Common myeloid progenitor, CD34-positive (primary cell): ENCODE results near the gene ZGRF1.
"Not testable (repeated sequence)": the region's sequence is repeated elsewhere in the genome, so short reads cannot be mapped to it uniquely, and the experiment has no call there.

ENCODE experiments used
- CTCF ChIA-PET: fragments of 350-600 bp; sonication (Branson Sonifier 250); formaldehyde crosslinking; loops from one replicate; lab custom pipeline; 2021; ENCODE audit warnings: antibody characterized with exemption; lab: Charles Lee
- POLR2A ChIA-PET: fragments of 350-600 bp; sonication (Branson Sonifier 250); formaldehyde crosslinking; loops from one replicate; lab custom pipeline; 2021; ENCODE audit warnings: antibody characterized with exemption; lab: Charles Lee
- DNase-seq, 3 donors: peaks; one replicate each; pipeline versions ENCODE4 v3.0.0 to v3.0.0-alpha.2; 2013
- H3K27ac ChIP-seq, 2 experiments: 1 replicate in 1 of 2; 2 replicates in 1 of 2; pipeline ENCODE4 v1.7.0; 2013; ENCODE audit warnings: inconsistent platforms in 2 of 2, low read length in 2 of 2, mild to moderate bottlenecking in 2 of 2, low read depth in 1 of 2, moderate library complexity in 1 of 2; ENCODE audit not compliant: severe bottlenecking in 2 of 2, insufficient read depth in 1 of 2, poor library complexity in 1 of 2
- H3K27me3 ChIP-seq, 5 experiments: replicated peaks in 2 of 5; 1 replicate in 3 of 5; 2 replicates in 2 of 5; pipeline versions ENCODE4 v1.6.1 to v1.7.0; 2013; ENCODE audit warnings: low read length in 4 of 5, mild to moderate bottlenecking in 2 of 5, moderate library complexity in 2 of 5, inconsistent platforms in 1 of 5; ENCODE audit not compliant: insufficient read depth in 5 of 5, control insufficient read depth in 4 of 5
- H3K36me3 ChIP-seq, 4 experiments: 1 replicate in 2 of 4; 2 replicates in 2 of 4; pipeline versions ENCODE4 v1.6.1 to v1.7.0; 2013; ENCODE audit warnings: low read length in 3 of 4, control low read depth in 1 of 4, mild to moderate bottlenecking in 1 of 4; ENCODE audit not compliant: control insufficient read depth in 4 of 4, insufficient read depth in 4 of 4
- H3K4me1 ChIP-seq, 4 experiments: 1 replicate in 3 of 4; 2 replicates in 1 of 4; pipeline versions ENCODE4 v1.6.1 to v1.7.1; 2013; ENCODE audit warnings: low read length in 3 of 4, mild to moderate bottlenecking in 3 of 4, control low read depth in 1 of 4, inconsistent platforms in 1 of 4, moderate library complexity in 1 of 4; ENCODE audit not compliant: control insufficient read depth in 4 of 4, insufficient read depth in 4 of 4; ENCODE audit errors: control extremely low read depth in 1 of 4
- H3K4me3 ChIP-seq, 7 experiments: 1 replicate in 4 of 7; 2 replicates in 3 of 7; pipeline versions ENCODE4 v1.5.1 to v1.7.0; 2013; ENCODE audit warnings: mild to moderate bottlenecking in 7 of 7, low read length in 6 of 7, moderate library complexity in 6 of 7, inconsistent platforms in 2 of 7, low read depth in 2 of 7, control low read depth in 1 of 7; ENCODE audit not compliant: insufficient read depth in 4 of 7, control insufficient read depth in 1 of 7; ENCODE audit errors: extremely low read depth in 1 of 7
- H3K9me3 ChIP-seq, 5 experiments: 1 replicate in 4 of 5; 2 replicates in 1 of 5; pipeline versions ENCODE4 v1.6.1 to v1.7.1; 2013; ENCODE audit warnings: low read length in 4 of 5, mild to moderate bottlenecking in 2 of 5, inconsistent platforms in 1 of 5, low read depth in 1 of 5, moderate library complexity in 1 of 5; ENCODE audit not compliant: control insufficient read depth in 4 of 5, insufficient read depth in 2 of 5; ENCODE audit errors: control extremely low read depth in 1 of 5
- WGBS: methylation state at CpG from one replicate; pipeline ENCODE4 v1.1.5; 2013; ENCODE audit not compliant: insufficient coverage; 5-methylcytosine and 5-hydroxymethylcytosine counted together

The ZGRF1 gene

DNA sequence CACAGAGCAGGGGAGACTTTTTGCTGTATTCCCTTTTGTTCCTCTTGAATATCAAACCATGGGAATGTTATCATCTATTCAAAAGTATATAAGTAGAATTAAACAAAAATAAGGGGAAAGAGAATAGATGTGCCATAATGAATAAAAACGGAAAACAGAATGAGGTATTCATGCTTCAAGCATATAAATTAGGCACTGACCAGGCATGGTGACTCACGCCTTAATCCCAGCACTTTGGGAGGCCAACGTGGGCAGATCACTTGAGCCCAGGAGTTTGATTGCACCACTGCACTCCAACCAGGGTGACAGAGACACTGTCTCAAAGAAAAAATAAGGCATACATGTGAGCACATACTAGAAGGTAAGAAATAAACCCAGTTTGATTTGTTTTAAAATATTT is 104.4 kb downstream of the ZGRF1 start:
- 90% methylated on average over 2 of the region's 3 CpGs for WGBS
- POLR2A ChIA-PET, result no interaction called here

DNA sequence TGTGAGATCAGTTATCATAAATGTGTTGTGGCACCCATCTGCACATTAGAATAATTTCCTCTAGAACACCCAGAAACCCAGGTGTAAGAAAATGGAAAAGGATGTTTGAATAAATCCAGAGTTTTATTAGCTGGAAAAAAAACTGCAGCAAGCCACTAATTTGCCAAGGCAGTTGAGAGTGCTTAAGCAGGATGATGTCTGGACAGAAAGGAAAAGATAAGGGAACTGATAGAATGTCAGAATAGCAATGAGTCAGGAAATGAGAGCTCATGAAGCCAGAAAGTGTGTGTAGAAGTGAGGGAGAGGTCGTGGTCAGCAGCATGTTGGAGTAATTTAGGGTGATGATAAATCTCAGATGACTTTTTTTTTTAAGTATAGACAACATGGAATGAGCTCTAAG is 105.6 kb downstream of the ZGRF1 start:
- 0% methylated on average over 1 of the region's 1 CpG for WGBS
- Histone ChIP-seq H3K27me3 (peaks cover 0 to 32% (median 9%) of the 10 kb centered on the region in 5 experiments), H3K27ac (no peak overlapping the region), H3K36me3 (no peaks in the 10 kb centered on the region), H3K4me3 (no peak overlapping the region), H3K4me1 (no peaks in the 10 kb centered on the region), H3K9me3 (no peaks in the 10 kb centered on the region)
- ChIA-PET POLR2A (no interaction called here), CTCF (interaction anchor here (1.0 kb wide), 1 partner anchor 8 kb away, joined by 4 read pairs; no protein-coding TSS in a partner anchor)
- no peak for DNase-seq

More for the DNA sequence above, 104.4 kb downstream of the ZGRF1 start:
- no peaks in the 10 kb centered on the region for H3K4me1 ChIP-seq
- H3K36me3 ChIP-seq, result no peaks in the 10 kb centered on the region
- no peak overlapping the region for H3K27ac ChIP-seq
- DNase-seq, result no peak
- H3K4me3 ChIP-seq, result no peak overlapping the region
- peaks cover 0 to 22% (median 8%) of the 10 kb centered on the region in 5 experiments for H3K27me3 ChIP-seq
- CTCF ChIA-PET, result interaction anchor here (1.3 kb wide), 1 partner anchor 10 kb away, joined by 4 read pairs; no protein-coding TSS in a partner anchor
- no peaks in the 10 kb centered on the region for H3K9me3 ChIP-seq

DNA sequence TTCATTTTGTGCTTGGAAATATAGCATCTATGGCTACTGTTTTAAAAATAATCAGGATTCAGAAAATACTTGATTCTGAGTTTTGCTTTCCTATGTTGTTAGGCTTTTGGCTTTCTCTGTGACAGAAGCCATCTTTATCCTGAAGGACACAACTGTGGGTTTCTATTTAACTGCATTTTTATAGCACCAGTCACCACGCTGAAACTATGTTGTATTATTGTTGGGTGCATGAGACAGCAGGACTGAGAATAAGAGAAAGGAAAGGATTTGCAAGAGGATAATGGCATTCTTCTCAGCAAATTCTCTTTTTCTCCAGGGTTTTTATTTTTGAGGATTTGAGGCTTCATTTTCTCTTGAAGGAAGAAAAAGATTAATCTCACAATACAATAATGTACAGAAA is 110.6 kb downstream of the ZGRF1 start:
- peaks cover 18 to 78% (median 46%) of the 10 kb centered on the region in 5 experiments for H3K27me3 ChIP-seq
- H3K27ac ChIP-seq, result no peak overlapping the region
- WGBS, result 80% methylated on average over 1 of the region's 1 CpG
- CTCF ChIA-PET, result interaction anchor here (0.7 to 2.5 kb wide), 2 partner anchors 9 to 201 kb away, joined by 3 to 16 read pairs; no protein-coding TSS in a partner anchor
- DNase-seq, result no peak
- POLR2A ChIA-PET, result no interaction called here
- no peaks in the 10 kb centered on the region for H3K36me3 ChIP-seq
- no peak overlapping the region for H3K4me3 ChIP-seq
- H3K4me1 ChIP-seq, result peaks cover 5 to 22% (median 16%) of the 10 kb centered on the region in 4 experiments
- peaks cover 0 to under 1% (median 0%) of the 10 kb centered on the region in 5 experiments for H3K9me3 ChIP-seq

DNA sequence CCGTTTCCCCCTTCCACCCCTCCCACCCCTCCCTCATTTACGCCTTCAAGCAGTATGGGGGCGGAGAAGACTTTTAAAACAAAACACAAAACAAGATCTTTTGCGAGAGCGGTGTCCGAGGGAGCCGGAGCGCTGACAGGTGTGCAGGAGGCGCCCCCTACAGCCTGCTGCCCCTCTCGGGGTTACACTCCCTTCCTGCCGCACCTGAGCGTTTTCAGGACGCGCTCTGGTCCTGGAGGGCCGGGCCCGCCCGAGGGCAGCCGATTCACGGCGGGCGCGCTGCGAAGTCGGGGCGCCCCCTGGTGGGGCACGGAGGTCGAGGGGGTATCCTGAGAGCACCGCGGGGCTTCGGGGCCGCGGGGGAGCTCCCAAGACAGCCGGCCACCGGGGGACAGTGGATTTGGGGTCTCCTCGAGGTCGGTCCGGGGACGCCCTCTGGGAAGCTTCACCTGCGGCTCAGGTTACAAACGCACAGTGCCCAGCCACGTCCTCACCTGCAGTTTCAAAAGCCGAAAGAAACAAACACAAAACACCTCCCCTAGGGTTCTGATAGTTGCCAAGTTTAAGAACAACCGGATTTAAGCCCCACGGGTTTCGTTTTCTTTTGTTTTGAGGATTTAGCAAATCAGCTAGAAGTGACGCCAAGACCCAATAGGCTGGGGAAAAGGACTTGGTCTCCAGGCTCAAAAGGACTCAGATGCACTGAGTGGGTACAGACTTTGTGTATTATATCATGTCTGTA is 112.8 kb downstream of the ZGRF1 start:
- no peak overlapping the region for H3K27ac ChIP-seq
- H3K27me3 ChIP-seq, result peaks cover 30 to 94% (median 57%) of the 10 kb centered on the region in 5 experiments
- peak overlapping the region in 6 of 7 experiments; percentile 41 to 74 (median 62) for H3K4me3 ChIP-seq
- peaks cover 0 to 10% (median 7%) of the 10 kb centered on the region in 5 experiments for H3K9me3 ChIP-seq
- ChIA-PET CTCF (interaction anchor here (0.6 to 4.4 kb wide), 17 partner anchors 7 to 428 kb away, joined by 3 to 27 read pairs (median 4); no protein-coding TSS in a partner anchor), POLR2A (no interaction called here)
- WGBS, result 2% methylated on average over 39 of the region's 46 CpGs
- peaks cover 5 to 26% (median 16%) of the 10 kb centered on the region in 4 experiments for H3K4me1 ChIP-seq
- no peaks in the 10 kb centered on the region for H3K36me3 ChIP-seq
- peak; percentile 64 to 72 (median 71) for DNase-seq

DNA sequence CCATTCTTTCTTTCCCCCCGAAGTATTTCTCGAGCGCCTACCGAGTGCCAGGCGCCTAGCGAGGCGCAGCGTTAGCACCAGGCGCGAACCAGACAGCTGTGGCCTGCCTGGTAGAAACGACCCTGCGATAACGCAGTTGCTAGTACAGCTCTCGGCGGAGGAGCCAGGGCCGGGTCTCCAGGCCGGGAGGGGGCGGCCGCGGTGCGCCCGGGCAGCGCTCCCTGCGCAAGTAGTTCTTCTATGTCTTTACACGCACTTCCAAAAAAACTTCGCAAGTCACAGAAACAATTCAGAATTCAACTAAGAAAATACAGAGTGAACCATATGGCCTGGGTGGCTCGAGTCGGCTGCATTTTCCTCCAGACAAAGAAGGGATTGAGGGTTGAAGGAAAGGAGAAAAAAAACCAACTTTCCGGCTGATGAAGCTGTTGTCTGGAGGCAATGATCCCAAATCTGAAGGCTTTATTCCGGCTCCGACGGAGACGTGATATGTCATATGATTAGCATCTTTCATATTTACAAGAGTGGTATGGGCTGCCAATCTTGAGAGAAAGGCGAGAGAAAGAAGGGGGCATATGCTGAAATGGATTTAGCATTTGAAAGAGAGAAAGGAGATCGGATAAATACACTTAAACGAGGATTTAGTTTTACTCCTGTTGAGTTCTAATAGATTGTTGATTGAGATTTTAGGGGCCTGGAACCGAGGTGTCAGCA is 113.5 kb downstream of the ZGRF1 start:
- POLR2A ChIA-PET, result no interaction called here
- H3K4me3 ChIP-seq, result peak overlapping the region in 6 of 7 experiments; percentile 41 to 74 (median 62)
- H3K27me3 ChIP-seq, result peaks cover 30 to 99% (median 61%) of the 10 kb centered on the region in 5 experiments
- H3K27ac ChIP-seq, result no peak overlapping the region
- WGBS, result 3% methylated on average over 19 of the region's 37 CpGs
- H3K9me3 ChIP-seq, result peaks cover 0 to 10% (median 7%) of the 10 kb centered on the region in 5 experiments
- no peaks in the 10 kb centered on the region for H3K36me3 ChIP-seq
- DNase-seq, result peak; percentile 63 to 70 (median 65)
- peaks cover 5 to 26% (median 16%) of the 10 kb centered on the region in 4 experiments for H3K4me1 ChIP-seq
- CTCF ChIA-PET, result interaction anchor here (1.0 to 4.4 kb wide), 9 partner anchors 8 to 427 kb away, joined by 3 to 27 read pairs (median 4); no protein-coding TSS in a partner anchor

DNA sequence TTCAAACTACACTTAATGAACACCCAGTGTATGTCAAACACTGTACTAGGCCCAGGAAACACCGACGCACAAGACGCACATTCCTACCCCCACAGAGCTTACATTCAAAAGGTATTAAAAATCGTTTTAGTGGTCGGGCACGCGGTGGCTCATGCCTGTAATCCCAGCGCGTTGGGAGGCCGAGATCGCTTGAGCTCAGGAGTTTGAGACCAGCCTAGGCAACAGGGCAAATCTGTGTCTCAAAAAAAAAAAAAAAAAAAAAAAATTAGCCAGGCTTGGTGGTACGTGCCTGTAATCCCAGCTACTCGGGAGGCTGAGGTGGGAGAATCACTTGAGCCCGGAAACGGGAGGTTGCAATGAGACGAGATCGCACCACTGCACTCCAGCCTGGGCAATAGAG is 114.3 kb downstream of the ZGRF1 start:
- POLR2A ChIA-PET, H3K4me3 ChIP-seq, H3K36me3 ChIP-seq, H3K9me3 ChIP-seq, H3K27ac ChIP-seq: not testable (repeated sequence)
- Histone ChIP-seq H3K4me1 (peaks cover 5 to 29% (median 16%) of the 10 kb centered on the region in 4 experiments), H3K27me3 (peaks cover 31 to 99% (median 65%) of the 10 kb centered on the region in 5 experiments)
- DNase-seq, result peak in 1 of 3 donors; percentile 10
- CTCF ChIA-PET, result interaction anchor here (1.4 to 4.4 kb wide), 6 partner anchors 8 to 195 kb away, joined by 4 to 27 read pairs (median 8); no protein-coding TSS in a partner anchor
- 8% methylated on average over 8 of the region's 17 CpGs for WGBS
